ENCODE data around the gene PRSS2.

DNA sequence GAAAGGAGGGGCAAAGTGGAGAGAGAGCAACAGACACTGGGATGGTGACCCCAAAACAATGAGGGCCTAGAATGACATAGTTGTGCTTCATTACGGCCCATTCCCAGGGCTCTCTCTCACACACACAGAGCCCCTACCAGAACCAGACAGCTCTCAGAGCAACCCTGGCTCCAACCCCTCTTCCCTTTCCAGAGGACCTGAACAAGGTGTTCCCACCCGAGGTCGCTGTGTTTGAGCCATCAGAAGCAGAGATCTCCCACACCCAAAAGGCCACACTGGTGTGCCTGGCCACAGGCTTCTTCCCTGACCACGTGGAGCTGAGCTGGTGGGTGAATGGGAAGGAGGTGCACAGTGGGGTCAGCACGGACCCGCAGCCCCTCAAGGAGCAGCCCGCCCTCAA, 20.7 kb downstream of the PRSS2 start:
- TF ChIP-seq EZH2phosphoT487 (IDR thresholded peaks at IDR 0.05; ENCODE audit: borderline replicate concordance, low read length): no peak
- TF ChIP-seq, protein P1, sequence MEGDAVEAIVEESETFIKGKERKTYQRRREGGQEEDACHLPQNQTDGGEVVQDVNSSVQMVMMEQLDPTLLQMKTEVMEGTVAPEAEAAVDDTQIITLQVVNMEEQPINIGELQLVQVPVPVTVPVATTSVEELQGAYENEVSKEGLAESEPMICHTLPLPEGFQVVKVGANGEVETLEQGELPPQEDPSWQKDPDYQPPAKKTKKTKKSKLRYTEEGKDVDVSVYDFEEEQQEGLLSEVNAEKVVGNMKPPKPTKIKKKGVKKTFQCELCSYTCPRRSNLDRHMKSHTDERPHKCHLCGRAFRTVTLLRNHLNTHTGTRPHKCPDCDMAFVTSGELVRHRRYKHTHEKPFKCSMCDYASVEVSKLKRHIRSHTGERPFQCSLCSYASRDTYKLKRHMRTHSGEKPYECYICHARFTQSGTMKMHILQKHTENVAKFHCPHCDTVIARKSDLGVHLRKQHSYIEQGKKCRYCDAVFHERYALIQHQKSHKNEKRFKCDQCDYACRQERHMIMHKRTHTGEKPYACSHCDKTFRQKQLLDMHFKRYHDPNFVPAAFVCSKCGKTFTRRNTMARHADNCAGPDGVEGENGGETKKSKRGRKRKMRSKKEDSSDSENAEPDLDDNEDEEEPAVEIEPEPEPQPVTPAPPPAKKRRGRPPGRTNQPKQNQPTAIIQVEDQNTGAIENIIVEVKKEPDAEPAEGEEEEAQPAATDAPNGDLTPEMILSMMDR (conservative IDR thresholded peaks at IDR 0.05; ENCODE audit: low read depth, low read length): no peak
